CD14-positive monocyte (primary cell): ENCODE data around the gene PLCB2. TPM values are rescaled to one million over a fixed set of nuclear protein-coding genes. Genes with fewer than 3 reads are reported as not detected.

Experiments used
- DNase-seq, 3 donors: peaks; one replicate each; pipeline ENCODE4 v3.0.0-alpha.2; 2011 to 2022
- H2AFZ ChIP-seq: 2 replicates; pipeline ENCODE4 v1.6.0; 2012; ENCODE audit warnings: mild to moderate bottlenecking, low read depth, low read length, inconsistent platforms; ENCODE audit not compliant: insufficient read depth, poor library complexity, severe bottlenecking
- H3K27ac ChIP-seq, 2 donors: 1 replicate in 1 of 2; 2 replicates in 1 of 2; pipeline ENCODE4 v1.5.1; 2012 to 2013; ENCODE audit warnings: low read length in 2 of 2, control low read depth in 1 of 2, inconsistent platforms in 1 of 2, low read depth in 1 of 2, mild to moderate bottlenecking in 1 of 2
- H3K27me3 ChIP-seq, 2 donors: one replicate each; pipeline versions ENCODE4 v1.6.0 to v1.6.1; 2011 to 2013; ENCODE audit warnings: low read length in 2 of 2; ENCODE audit not compliant: control insufficient read depth in 2 of 2, insufficient read depth in 2 of 2
- H3K36me3 ChIP-seq, 2 donors: replicated peaks in 1 of 2; 1 replicate in 1 of 2; 2 replicates in 1 of 2; pipeline versions ENCODE4 v1.5.1 to v1.6.1; 2012 to 2013; ENCODE audit warnings: low read length in 2 of 2, control low read depth in 1 of 2, inconsistent platforms in 1 of 2, mild to moderate bottlenecking in 1 of 2; ENCODE audit not compliant: insufficient read depth in 2 of 2, control insufficient read depth in 1 of 2
- H3K4me1 ChIP-seq, 2 donors: 1 replicate in 1 of 2; 2 replicates in 1 of 2; pipeline versions ENCODE4 v1.5.1 to v1.6.1; 2012 to 2013; ENCODE audit warnings: low read length in 2 of 2, control low read depth in 1 of 2, inconsistent platforms in 1 of 2, mild to moderate bottlenecking in 1 of 2, moderate library complexity in 1 of 2; ENCODE audit not compliant: insufficient read depth in 2 of 2, control insufficient read depth in 1 of 2
- H3K4me2 ChIP-seq: replicated peaks from 2 replicates; pipeline ENCODE3; 2012; ENCODE audit warnings: low read length, moderate library complexity, mild to moderate bottlenecking; ENCODE audit not compliant: poor library complexity, severe bottlenecking; ENCODE audit errors: extremely low read depth
- H3K4me3 ChIP-seq, 3 experiments: fragments of 200-600 bp in 1 of 3; sonication (generic) in 1 of 3; replicated peaks in 1 of 3; 1 replicate in 2 of 3; 2 replicates in 1 of 3; pipeline ENCODE4 v1.5.1; 2011 to 2013; ENCODE audit warnings: low read length in 3 of 3, mild to moderate bottlenecking in 3 of 3, control low read depth in 2 of 3, low read depth in 2 of 3, inconsistent platforms in 1 of 3, moderate library complexity in 1 of 3
- H3K79me2 ChIP-seq: 2 replicates; pipeline ENCODE4 v1.6.0; 2012; ENCODE audit warnings: mild to moderate bottlenecking, control low read depth, inconsistent platforms, low read length, moderate library complexity; ENCODE audit not compliant: insufficient read depth
- H3K9ac ChIP-seq: 2 replicates; pipeline ENCODE4 v1.6.0; 2017; ENCODE audit warnings: low read length, mild to moderate bottlenecking; ENCODE audit not compliant: insufficient read depth, poor library complexity, severe bottlenecking
- H3K9me3 ChIP-seq, 2 donors: replicated peaks in 1 of 2; 1 replicate in 1 of 2; 2 replicates in 1 of 2; pipeline versions ENCODE4 v1.5.1 to v1.6.1; 2012 to 2013; ENCODE audit warnings: low read length in 2 of 2, control low read depth in 1 of 2; ENCODE audit not compliant: control insufficient read depth in 1 of 2, insufficient read depth in 1 of 2
- H4K20me1 ChIP-seq: 2 replicates; pipeline ENCODE4 v1.6.0; 2012; ENCODE audit warnings: mild to moderate bottlenecking, low read length, control low read depth, moderate library complexity; ENCODE audit not compliant: insufficient read depth
- H3K27ac Mint-ChIP-seq, 7 donors: one replicate each; pipeline ENCODE4 v1.8.0; 2020; ENCODE audit warnings: mild to moderate bottlenecking in 7 of 7, mixed read lengths in 7 of 7, moderate library complexity in 6 of 7, inconsistent platforms in 2 of 7
- H3K27me3 Mint-ChIP-seq, 3 donors: one replicate each; pipeline ENCODE4 v1.8.0; 2021 to 2022; ENCODE audit warnings: low read depth in 3 of 3, mild to moderate bottlenecking in 3 of 3, mixed read lengths in 3 of 3, moderate library complexity in 3 of 3, inconsistent platforms in 1 of 3
- H3K36me3 Mint-ChIP-seq, 2 donors: one replicate each; pipeline ENCODE4 v1.8.0; 2020; ENCODE audit warnings: mixed read lengths in 2 of 2, inconsistent platforms in 1 of 2, mild to moderate bottlenecking in 1 of 2
- H3K4me1 Mint-ChIP-seq: one replicate; pipeline ENCODE4 v1.8.0; 2020; ENCODE audit warnings: mild to moderate bottlenecking, mixed read lengths
- H3K4me3 Mint-ChIP-seq, 2 donors: one replicate each; pipeline ENCODE4 v1.8.0; 2020; ENCODE audit warnings: mild to moderate bottlenecking in 2 of 2, mixed read lengths in 2 of 2, moderate library complexity in 1 of 2
- H3K9me3 Mint-ChIP-seq, 7 donors: one replicate each; pipeline ENCODE4 v1.8.0; 2020 to 2022; ENCODE audit warnings: mixed read lengths in 7 of 7, mild to moderate bottlenecking in 6 of 7, moderate library complexity in 6 of 7, inconsistent platforms in 2 of 7
- WGBS: methylation state at CpG from one replicate; pipeline ENCODE4 v1.1.5; 2013; ENCODE audit warnings: missing lambda C conversion rate; ENCODE audit not compliant: insufficient coverage; 5-methylcytosine and 5-hydroxymethylcytosine counted together
- intact Hi-C, 2 donors: fragments of 100-400 bp; cut with micrococcal nuclease; formaldehyde crosslinking; loops; one replicate each; pipeline versions ENCODE4 v1.15.0 to v1.15.1; 2023
- polyA plus RNA-seq, 3 donors: library from polyadenylated mRNA; depleted of rRNA in 1 of 3; unstranded in 2 of 3; stranded (reverse) in 1 of 3; fragments of 300-500 nt in 2 of 3; fragments of >200 nt in 1 of 3; fragmentation: Illumina TruSeq in 2 of 3; gene quantifications; 1 replicate in 2 of 3; 2 replicates in 1 of 3; pipeline ENCODE4 v1.2.3, GENCODE V29; 2012 to 2021
- TF ChIP-seq, protein P1 (sequence below): fragments of 200-600 bp; IDR thresholded peaks from one replicate; pipeline ENCODE4 v1.8.0; 2022; ENCODE audit warnings: antibody characterized with exemption, mild to moderate bottlenecking

PLCB2 gene
- polyA plus RNA-seq, 3 donors: 56.5 to 1,191 (median 74.5) TPM

DNA sequence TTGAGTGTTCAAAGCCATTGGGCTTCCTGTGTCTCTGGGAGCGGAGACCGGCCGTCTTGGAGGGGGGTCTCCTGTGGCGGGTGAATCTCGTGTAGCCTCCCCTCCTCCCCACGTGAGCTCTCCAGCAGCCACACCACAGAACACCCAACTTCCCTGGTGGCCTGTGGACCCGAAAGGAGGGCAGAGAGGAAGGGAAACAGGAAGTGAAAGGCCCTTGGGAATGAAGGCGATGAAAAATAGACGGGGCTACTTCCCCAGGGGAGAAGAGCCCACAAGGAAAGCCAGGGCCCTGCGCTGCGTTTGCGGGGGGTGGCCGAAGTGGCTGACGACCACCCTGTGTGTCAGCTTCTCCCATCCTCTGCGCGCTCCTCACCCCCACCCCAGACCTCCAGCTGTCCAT, 30.3 kb downstream of the PLCB2 start:
- peak overlapping the region in 3 of 7 donors; percentile 21 to 82 (median 65) for H3K27ac Mint-ChIP-seq
- peak overlapping the region; percentile 66 to 87 for H3K4me3 Mint-ChIP-seq
- Histone ChIP-seq H3K4me1 (peaks cover 52 to 66% of the 10 kb centered on the region in 2 donors), H3K9ac (peak overlapping the region; percentile 13), H3K4me3 (peak overlapping the region in 2 of 3 experiments; percentile 11 to 60), H3K9me3 (no peaks in the 10 kb centered on the region), H3K36me3 (no peaks in the 10 kb centered on the region), H3K27ac (no peak overlapping the region), H2AFZ (peak overlapping the region; percentile 36), H3K79me2 (no peaks in the 10 kb centered on the region), H3K4me2 (peak overlapping the region; percentile 64), H3K27me3 (peaks cover 9 to 18% of the 10 kb centered on the region in 2 donors), H4K20me1 (no peaks in the 10 kb centered on the region)
- H3K36me3 Mint-ChIP-seq: peaks cover 0 to 1% of the 10 kb centered on the region in 2 donors
- H3K4me1 Mint-ChIP-seq: peaks cover 44% of the 10 kb centered on the region
- WGBS: 10% methylated on average over 2 of the region's 16 CpGs
- TF ChIP-seq, protein P1, sequence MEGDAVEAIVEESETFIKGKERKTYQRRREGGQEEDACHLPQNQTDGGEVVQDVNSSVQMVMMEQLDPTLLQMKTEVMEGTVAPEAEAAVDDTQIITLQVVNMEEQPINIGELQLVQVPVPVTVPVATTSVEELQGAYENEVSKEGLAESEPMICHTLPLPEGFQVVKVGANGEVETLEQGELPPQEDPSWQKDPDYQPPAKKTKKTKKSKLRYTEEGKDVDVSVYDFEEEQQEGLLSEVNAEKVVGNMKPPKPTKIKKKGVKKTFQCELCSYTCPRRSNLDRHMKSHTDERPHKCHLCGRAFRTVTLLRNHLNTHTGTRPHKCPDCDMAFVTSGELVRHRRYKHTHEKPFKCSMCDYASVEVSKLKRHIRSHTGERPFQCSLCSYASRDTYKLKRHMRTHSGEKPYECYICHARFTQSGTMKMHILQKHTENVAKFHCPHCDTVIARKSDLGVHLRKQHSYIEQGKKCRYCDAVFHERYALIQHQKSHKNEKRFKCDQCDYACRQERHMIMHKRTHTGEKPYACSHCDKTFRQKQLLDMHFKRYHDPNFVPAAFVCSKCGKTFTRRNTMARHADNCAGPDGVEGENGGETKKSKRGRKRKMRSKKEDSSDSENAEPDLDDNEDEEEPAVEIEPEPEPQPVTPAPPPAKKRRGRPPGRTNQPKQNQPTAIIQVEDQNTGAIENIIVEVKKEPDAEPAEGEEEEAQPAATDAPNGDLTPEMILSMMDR: no peak
- DNase-seq: peak; percentile 42 to 78 (median 71)
- intact Hi-C loops: loop anchor here (5.0 to 10.0 kb wide), 5 partner anchors 35 to 493 kb away; partner anchors contain the start of gene FSIP1 (in 1 of the 2)
- peaks cover 23 to 37% (median 36%) of the 10 kb centered on the region in 3 donors for H3K27me3 Mint-ChIP-seq
- H3K9me3 Mint-ChIP-seq: peaks cover 0 to 5% (median 0%) of the 10 kb centered on the region in 7 donors

DNA sequence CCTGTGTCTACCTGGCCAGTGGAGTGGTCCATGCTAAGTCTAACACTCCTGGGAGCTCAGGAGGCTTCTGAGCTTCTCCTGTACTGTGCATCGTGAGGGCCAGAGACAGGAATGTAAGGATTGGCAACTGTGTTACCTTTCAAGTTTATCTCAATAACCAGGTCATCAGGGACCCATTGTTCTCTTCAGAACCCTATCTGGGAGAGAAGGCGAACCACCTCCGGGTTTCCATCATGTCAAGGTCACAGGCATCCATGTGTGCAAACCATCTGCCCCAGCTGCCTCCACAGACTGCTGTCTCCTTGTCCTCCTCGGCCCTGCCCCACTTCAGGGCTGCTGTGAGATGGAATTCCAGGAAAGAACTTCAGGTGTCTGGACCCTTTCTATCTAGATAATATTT, 30.8 kb downstream of the PLCB2 start:
- 56% methylated on average over 2 of the region's 4 CpGs for WGBS
- H3K27ac Mint-ChIP-seq: no peak overlapping the region
- H3K9me3 Mint-ChIP-seq: peaks cover 0 to 5% (median 0%) of the 10 kb centered on the region in 7 donors
- Histone ChIP-seq H3K79me2 (no peaks in the 10 kb centered on the region), H3K9ac (no peak overlapping the region), H3K27ac (no peak overlapping the region), H2AFZ (peak overlapping the region; percentile 36), H3K4me1 (peaks cover 52 to 61% of the 10 kb centered on the region in 2 donors), H4K20me1 (no peaks in the 10 kb centered on the region), H3K9me3 (no peaks in the 10 kb centered on the region), H3K27me3 (peaks cover 9 to 18% of the 10 kb centered on the region in 2 donors), H3K36me3 (no peaks in the 10 kb centered on the region), H3K4me2 (peak overlapping the region; percentile 64), H3K4me3 (peak overlapping the region in 1 of 3 experiments; percentile 60)
- intact Hi-C loops: loop anchor here (5.0 to 10.0 kb wide), 5 partner anchors 35 to 492 kb away; partner anchors contain the start of gene FSIP1 (in 1 of the 2)
- no peak for DNase-seq
- TF ChIP-seq, protein P1: no peak
- peaks cover 44% of the 10 kb centered on the region for H3K4me1 Mint-ChIP-seq
- H3K36me3 Mint-ChIP-seq: peaks cover 0 to 1% of the 10 kb centered on the region in 2 donors
- H3K27me3 Mint-ChIP-seq: peaks cover 23 to 37% (median 32%) of the 10 kb centered on the region in 3 donors
- H3K4me3 Mint-ChIP-seq: peak overlapping the region in 1 of 2 donors; percentile 15
